Coronary artery (tissue), 2 donors: ENCODE results near the gene MAP1LC3B2.

Experiments used
- DNase-seq: peaks from one replicate; pipeline ENCODE4 v3.0.0-alpha.2; 2017; ENCODE audit warnings: low spot score
- H3K27ac ChIP-seq, 2 donors: fragments of 200-600 bp; sonication (generic); one replicate each; pipeline ENCODE4 v1.5.1; 2016 to 2019
- H3K4me3 ChIP-seq: fragments of 200-600 bp; sonication (generic); 2 replicates; pipeline ENCODE4 v1.5.1; 2016; ENCODE audit warnings: mild to moderate bottlenecking, moderate library complexity
- TF ChIP-seq, protein P1 (sequence below): fragments of 200-600 bp; sonication (generic); IDR thresholded peaks from one replicate; pipeline ENCODE4 v1.5.1; 2019; ENCODE audit warnings: antibody characterized with exemption

The MAP1LC3B2 gene

DNA sequence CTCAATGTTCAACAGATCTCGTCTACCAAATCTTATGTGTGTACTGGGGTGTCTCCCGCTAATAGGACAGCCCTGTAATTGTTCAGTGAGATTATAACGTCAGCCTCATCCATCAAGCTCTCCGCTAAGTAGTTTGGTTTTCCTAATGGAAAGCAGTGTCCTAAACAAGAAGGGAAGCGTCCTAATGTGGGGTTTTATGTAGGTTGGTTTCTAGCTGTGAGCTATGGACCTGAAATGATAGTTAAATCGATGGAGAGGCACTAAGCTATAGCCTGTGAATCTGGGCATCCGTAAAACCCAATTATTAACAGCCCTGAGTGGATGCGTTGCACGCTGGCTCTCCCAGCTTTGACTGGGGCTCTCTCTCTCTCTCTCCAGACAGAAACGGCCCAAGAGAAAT is 9.2 kb upstream of the MAP1LC3B2 start:
- TF ChIP-seq, protein P1, sequence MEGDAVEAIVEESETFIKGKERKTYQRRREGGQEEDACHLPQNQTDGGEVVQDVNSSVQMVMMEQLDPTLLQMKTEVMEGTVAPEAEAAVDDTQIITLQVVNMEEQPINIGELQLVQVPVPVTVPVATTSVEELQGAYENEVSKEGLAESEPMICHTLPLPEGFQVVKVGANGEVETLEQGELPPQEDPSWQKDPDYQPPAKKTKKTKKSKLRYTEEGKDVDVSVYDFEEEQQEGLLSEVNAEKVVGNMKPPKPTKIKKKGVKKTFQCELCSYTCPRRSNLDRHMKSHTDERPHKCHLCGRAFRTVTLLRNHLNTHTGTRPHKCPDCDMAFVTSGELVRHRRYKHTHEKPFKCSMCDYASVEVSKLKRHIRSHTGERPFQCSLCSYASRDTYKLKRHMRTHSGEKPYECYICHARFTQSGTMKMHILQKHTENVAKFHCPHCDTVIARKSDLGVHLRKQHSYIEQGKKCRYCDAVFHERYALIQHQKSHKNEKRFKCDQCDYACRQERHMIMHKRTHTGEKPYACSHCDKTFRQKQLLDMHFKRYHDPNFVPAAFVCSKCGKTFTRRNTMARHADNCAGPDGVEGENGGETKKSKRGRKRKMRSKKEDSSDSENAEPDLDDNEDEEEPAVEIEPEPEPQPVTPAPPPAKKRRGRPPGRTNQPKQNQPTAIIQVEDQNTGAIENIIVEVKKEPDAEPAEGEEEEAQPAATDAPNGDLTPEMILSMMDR = no peak
- no peak for DNase-seq
- Histone ChIP-seq H3K4me3 (no peak overlapping the region), H3K27ac (no peak overlapping the region)

- no peak overlapping the region for H3K27ac ChIP-seq
- TF ChIP-seq, protein P1 = no peak
These were observed 8.0 kb upstream of the MAP1LC3B2 start for GRCh38 chr12:116551151-116551550.

DNA sequence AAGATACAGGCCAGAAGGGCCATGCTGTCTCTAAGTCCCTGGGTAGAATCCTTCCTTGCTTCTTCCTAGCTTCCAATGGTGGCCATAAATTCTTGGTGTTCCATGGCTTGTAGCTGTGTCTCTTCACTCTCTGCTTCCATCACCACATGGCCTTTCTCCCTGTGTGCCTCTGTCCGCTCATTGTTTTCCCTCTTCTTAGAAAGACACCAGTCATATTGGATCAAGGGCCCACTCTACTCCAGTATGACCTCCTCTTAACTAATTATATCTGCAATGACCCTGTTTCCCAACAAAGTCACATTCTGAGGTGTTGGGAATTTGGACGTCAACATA is 7.6 kb upstream of the MAP1LC3B2 start:
- DNase-seq = no peak
- no peak overlapping the region for H3K4me3 ChIP-seq
- no peak overlapping the region for H3K27ac ChIP-seq
- TF ChIP-seq, protein P1 = no peak

More at GRCh38 chr12:116551151-116551550, 8.0 kb upstream of the MAP1LC3B2 start:
- DNase-seq = no peak
- no peak overlapping the region for H3K4me3 ChIP-seq

GRCh38 chr12:116551952-116552772 is 7.0 kb upstream of the MAP1LC3B2 start:
- no peak overlapping the region for H3K27ac ChIP-seq
- no peak overlapping the region for H3K4me3 ChIP-seq
- no peak for DNase-seq
- TF ChIP-seq, protein P1 = no peak

DNA sequence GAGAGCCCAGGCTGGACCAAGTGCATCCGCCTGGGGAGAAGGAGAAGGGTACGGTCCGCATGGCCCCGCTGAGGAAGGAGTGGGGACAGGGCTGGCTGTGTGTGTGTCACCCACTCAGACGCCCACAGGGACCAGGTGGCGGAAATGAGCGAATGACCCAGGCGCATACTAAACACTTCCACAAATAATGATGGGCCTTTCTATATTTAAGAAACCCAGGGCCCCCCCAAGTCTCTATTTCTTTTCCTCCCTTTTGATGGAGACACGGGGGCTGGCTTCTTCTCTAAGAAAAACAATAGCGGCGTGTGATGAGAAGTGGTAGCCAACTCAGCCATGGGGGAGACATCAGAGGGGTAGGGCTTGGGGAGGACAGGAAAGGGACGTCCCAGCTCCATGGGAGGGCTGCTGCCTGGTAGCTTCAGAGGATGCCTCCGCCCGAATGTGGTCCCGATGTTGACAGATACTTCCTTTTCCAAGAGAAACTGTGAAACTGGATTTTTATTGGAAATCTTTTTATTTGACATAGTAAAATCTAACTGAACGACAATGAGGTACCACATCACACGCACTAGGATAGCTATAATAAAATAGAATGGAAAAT is 6.3 kb upstream of the MAP1LC3B2 start:
- no peak overlapping the region for H3K27ac ChIP-seq
- DNase-seq = no peak
- TF ChIP-seq, protein P1 = no peak
- H3K4me3 ChIP-seq = no peak overlapping the region

DNA sequence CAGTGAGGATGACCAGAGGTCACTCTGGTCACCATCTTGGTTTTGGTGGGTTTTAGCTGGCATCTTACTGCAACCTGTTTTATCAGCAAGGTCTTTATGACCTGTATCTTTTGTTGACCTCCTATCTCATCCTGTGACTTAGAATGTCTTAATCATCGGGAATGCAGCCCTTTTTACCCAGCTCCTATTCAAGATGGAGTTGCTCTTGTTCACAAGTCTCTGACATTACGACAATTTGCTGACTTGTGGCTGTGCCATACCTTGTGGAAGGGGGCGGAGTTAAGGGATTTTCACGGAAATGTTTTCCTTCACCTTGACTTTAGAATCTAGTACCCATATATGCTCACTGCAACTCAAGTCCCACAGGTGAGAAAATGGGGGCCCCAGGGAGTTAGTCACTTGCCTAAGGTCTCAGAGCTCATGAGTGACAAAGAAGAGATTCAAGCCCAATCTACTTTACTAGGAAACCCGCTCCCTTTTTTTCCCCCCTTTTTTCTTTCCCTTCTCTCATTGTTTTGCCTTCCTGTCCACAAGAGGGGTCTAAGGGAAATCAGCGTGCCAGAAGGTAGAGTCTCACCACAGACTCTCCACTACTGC is 2.7 kb upstream of the MAP1LC3B2 start:
- TF ChIP-seq, protein P1 = no peak
- no peak overlapping the region for H3K4me3 ChIP-seq
- DNase-seq = no peak
- no peak overlapping the region for H3K27ac ChIP-seq
